Fibroblast of skin of back (primary cell): Measurements from ENCODE around the gene YJU2.
"Not testable (repeated sequence)": the region's sequence is repeated elsewhere in the genome, so short reads cannot be mapped to it uniquely, and the experiment has no call there.

Experiments used
- DNase-seq: peaks from one replicate; pipeline ENCODE4 v3.0.0-alpha.2; 2013

Gene YJU2

GRCh38 chr19:4229179-4229931 is 17.5 kb upstream of the YJU2 start, which contains the start of gene EBI3:
TSS of gene EBI3 (plus strand) at chr19:4229523. CDS start at chr19:4229551, 28 bp downstream.
- DNase-seq, result peak; percentile 62

GRCh38 chr19:4230237-4230636 is 16.6 kb upstream of the YJU2 start:
- DNase-seq, result not testable (repeated sequence)

- not testable (repeated sequence) for DNase-seq
Measured at GRCh38 chr19:4231521-4231920, 15.4 kb upstream of the YJU2 start.

GRCh38 chr19:4232139-4232538 is 14.7 kb upstream of the YJU2 start:
- DNase-seq, result not testable (repeated sequence)

GRCh38 chr19:4232614-4233281 is 14.1 kb upstream of the YJU2 start:
- no peak for DNase-seq

- DNase-seq, result no peak
Measured at GRCh38 chr19:4233282-4233853, 13.5 kb upstream of the YJU2 start.

- DNase-seq, result no peak
Measured at GRCh38 chr19:4234142-4234861, 12.6 kb upstream of the YJU2 start.

- no peak for DNase-seq
Measured at GRCh38 chr19:4234862-4235201, 12.0 kb upstream of the YJU2 start.

- not testable (repeated sequence) for DNase-seq
Measured at GRCh38 chr19:4237510-4237909, 9.4 kb upstream of the YJU2 start.

GRCh38 chr19:4238831-4239230 is 8.0 kb upstream of the YJU2 start:
- no peak for DNase-seq

- no peak for DNase-seq
Measured at GRCh38 chr19:4241824-4242430, 5.0 kb upstream of the YJU2 start.

GRCh38 chr19:4245938-4246337 is 942 bp upstream of the YJU2 start:
- not testable (repeated sequence) for DNase-seq

GRCh38 chr19:4256563-4256962 is 9.7 kb downstream of the YJU2 start:
- DNase-seq, result no peak

- DNase-seq, result no peak
Measured at GRCh38 chr19:4257025-4257424, 10.1 kb downstream of the YJU2 start.

- DNase-seq, result no peak
Measured at GRCh38 chr19:4258181-4258580, 11.3 kb downstream of the YJU2 start.

- DNase-seq, result no peak
Measured at GRCh38 chr19:4260613-4261191, 13.8 kb downstream of the YJU2 start.

GRCh38 chr19:4264812-4265211 is 17.9 kb downstream of the YJU2 start:
- DNase-seq, result no peak

GRCh38 chr19:4266253-4267000 is 19.5 kb downstream of the YJU2 start:
- no peak for DNase-seq

- DNase-seq, result peak; percentile 41
Measured at GRCh38 chr19:4267101-4267900, 20.4 kb downstream of the YJU2 start.
